ENCODE data around the gene AKAP8.
A peak's percentile ranks its signal among the peaks of the same experiment; 100 is the strongest.
"Not testable (repeated sequence)": the region's sequence is repeated elsewhere in the genome, so short reads cannot be mapped to it uniquely, and the experiment has no call there.

Gene AKAP8

GRCh38 chr19:15363048-15363447 lies 16.5 kb downstream of the AKAP8 start:
- not testable (repeated sequence) for DNase-seq; H3K27me3 Mint-ChIP-seq; ATAC-seq (replicated peaks); H3K4me3 Mint-ChIP-seq; H3K27ac Mint-ChIP-seq; H3K9me3 Mint-ChIP-seq
- peaks cover 89% of the 10 kb centered on the region for H3K36me3 Mint-ChIP-seq (ENCODE audit: insufficient read depth)
- peaks cover 10 to 12% of the 10 kb centered on the region in 2 donors for H3K4me1 Mint-ChIP-seq (ENCODE audit: low read depth in 2 of 2)

DNA sequence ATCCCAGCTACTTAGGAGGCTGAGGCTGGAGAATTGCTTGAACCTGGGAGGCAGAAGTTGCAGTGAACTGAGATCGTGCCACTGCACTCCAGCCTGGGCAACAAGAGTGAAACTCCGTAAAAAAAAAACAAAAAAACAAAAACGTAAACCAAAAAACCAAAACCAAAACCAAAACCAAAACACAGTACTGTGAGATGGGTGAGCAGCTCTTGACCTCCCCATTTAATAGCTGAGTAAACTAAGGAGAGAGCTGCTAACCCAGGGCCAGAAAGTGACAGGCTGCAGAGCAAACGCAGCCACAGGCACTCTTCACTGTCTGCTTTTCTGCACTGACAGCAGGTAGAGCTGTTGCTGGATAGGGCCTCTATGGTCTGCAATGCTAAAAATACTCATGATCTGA lies 19.6 kb downstream of the AKAP8 start:
- H3K4me3 Mint-ChIP-seq, result peak overlapping the region in 1 of 2 donors; percentile 12
- DNase-seq, H3K27me3 Mint-ChIP-seq, H3K9me3 Mint-ChIP-seq: not testable (repeated sequence)
- H3K27ac Mint-ChIP-seq, result peak overlapping the region; percentile 16 to 76
- H3K36me3 Mint-ChIP-seq (ENCODE audit: insufficient read depth), result peaks cover 89% of the 10 kb centered on the region
- peaks cover 10 to 12% of the 10 kb centered on the region in 2 donors for H3K4me1 Mint-ChIP-seq (ENCODE audit: low read depth in 2 of 2)
- ATAC-seq (replicated peaks), result peak; percentile 75

DNA sequence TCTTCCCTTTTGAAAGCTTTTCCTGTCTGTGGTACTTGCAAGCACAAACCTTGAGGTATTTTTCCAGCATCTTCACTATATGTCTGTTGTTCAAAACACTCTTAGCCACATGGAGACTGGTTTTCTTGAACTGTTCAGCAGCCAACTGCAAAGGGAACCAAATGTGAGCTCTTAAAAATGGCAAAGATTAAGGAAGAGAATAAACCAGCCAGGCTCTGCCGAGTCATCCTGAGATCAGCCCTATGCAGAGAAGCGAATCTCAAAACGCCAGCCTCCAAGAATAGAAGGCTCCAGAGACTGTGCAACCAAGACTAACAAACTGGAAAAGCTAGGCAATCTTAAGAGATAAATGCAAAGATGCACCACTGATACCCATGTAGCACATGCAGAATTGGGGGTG lies 20.7 kb downstream of the AKAP8 start:
- DNase-seq, result no peak
- Mint-ChIP-seq H3K36me3 (ENCODE audit: insufficient read depth) (peaks cover 90% of the 10 kb centered on the region), H3K27ac (peak overlapping the region; percentile 4 to 76)

DNA sequence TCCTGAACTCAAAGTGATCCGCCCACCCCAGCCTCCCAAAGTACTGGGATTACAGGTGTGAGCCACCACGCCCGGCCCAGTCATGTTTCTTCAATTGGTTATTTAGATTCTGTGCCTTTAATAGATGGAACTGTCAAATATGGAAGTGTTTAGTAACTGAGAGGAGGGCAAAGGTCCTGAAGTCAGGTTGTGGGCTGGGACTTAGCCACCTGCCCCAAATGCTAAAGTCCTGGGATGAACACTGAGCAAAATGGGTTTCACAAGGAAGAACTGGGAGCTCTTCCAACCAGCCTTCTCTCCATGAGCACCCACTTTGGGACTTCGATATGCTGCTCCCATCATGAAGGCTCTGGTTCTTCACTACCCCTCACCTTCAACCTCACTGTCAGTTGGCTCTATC lies 21.7 kb downstream of the AKAP8 start:
- peaks cover 10 to 12% of the 10 kb centered on the region in 2 donors for H3K4me1 Mint-ChIP-seq (ENCODE audit: low read depth in 2 of 2)
- no peak for ATAC-seq (replicated peaks)
- H3K27ac Mint-ChIP-seq, result peak overlapping the region in 1 of 2 donors; percentile 67
- H3K4me3 Mint-ChIP-seq, result no peak overlapping the region
- no peaks in the 10 kb centered on the region for H3K9me3 Mint-ChIP-seq
- DNase-seq, result no peak
- H3K36me3 Mint-ChIP-seq (ENCODE audit: insufficient read depth), result peaks cover 94% of the 10 kb centered on the region
- H3K27me3 Mint-ChIP-seq, result no peaks in the 10 kb centered on the region

More for the DNA sequence above, 20.7 kb downstream of the AKAP8 start:
- no peaks in the 10 kb centered on the region for H3K27me3 Mint-ChIP-seq
- H3K9me3 Mint-ChIP-seq, result no peaks in the 10 kb centered on the region
- H3K4me3 Mint-ChIP-seq, result no peak overlapping the region
- ATAC-seq (replicated peaks), result no peak
- H3K4me1 Mint-ChIP-seq (ENCODE audit: low read depth in 2 of 2), result peaks cover 10 to 12% of the 10 kb centered on the region in 2 donors

GRCh38 chr19:15354566-15355296 lies 24.9 kb downstream of the AKAP8 start:
- no peaks in the 10 kb centered on the region for H3K9me3 Mint-ChIP-seq
- peaks cover 87% of the 10 kb centered on the region for H3K36me3 Mint-ChIP-seq (ENCODE audit: insufficient read depth)
- no peaks in the 10 kb centered on the region for H3K4me1 Mint-ChIP-seq (ENCODE audit: low read depth in 2 of 2)
- no peak for DNase-seq
- peak overlapping the region in 1 of 2 donors; percentile 49 for H3K27ac Mint-ChIP-seq
- H3K27me3 Mint-ChIP-seq, result no peaks in the 10 kb centered on the region
- no peak overlapping the region for H3K4me3 Mint-ChIP-seq
- no peak for ATAC-seq (replicated peaks)

DNA sequence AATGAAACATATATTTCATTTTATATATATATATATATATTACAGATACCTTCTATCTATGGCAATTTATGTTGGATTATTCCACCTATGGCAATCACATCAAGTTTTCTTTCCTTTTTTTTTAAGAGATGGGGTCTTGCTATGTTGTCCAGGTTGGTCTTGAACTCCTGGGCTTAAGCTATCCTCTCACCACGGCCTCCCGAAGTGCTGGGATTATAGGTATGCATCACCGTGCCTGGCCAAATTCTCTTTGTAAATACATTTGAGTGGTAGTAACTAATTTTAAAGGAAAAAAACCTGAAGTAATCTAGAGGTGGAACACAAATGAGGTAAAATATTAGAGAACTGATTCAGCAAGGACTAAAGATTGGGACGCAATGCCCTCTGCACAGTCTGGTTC lies 25.7 kb downstream of the AKAP8 start:
- Mint-ChIP-seq H3K27ac (peak overlapping the region in 1 of 2 donors; percentile 49), H3K4me3 (no peak overlapping the region), H3K36me3 (ENCODE audit: insufficient read depth) (peaks cover 79% of the 10 kb centered on the region), H3K4me1 (ENCODE audit: low read depth in 2 of 2) (no peaks in the 10 kb centered on the region), H3K9me3 (no peaks in the 10 kb centered on the region), H3K27me3 (no peaks in the 10 kb centered on the region)
- no peak for DNase-seq
- no peak for ATAC-seq (replicated peaks)

DNA sequence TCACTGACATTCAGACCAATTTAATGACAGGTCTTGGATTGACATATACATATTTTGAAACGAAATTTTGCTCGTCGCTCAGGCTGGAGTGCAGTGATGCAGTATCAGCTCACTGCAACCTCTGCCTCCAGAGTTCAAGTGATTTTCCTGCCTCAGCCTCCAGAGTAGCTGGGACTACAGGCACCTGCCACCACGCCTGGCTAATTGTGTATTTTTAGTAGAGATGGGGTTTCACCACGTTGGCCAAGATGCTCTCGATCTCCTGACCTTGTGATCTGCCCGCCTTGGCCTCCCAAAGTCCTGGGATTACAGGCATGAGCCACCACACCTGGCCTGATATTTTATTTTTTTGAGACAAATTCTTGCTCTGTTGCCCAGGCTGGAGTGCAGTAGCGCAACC lies 27.1 kb downstream of the AKAP8 start:
- H3K27me3 Mint-ChIP-seq, result not testable (repeated sequence)

DNA sequence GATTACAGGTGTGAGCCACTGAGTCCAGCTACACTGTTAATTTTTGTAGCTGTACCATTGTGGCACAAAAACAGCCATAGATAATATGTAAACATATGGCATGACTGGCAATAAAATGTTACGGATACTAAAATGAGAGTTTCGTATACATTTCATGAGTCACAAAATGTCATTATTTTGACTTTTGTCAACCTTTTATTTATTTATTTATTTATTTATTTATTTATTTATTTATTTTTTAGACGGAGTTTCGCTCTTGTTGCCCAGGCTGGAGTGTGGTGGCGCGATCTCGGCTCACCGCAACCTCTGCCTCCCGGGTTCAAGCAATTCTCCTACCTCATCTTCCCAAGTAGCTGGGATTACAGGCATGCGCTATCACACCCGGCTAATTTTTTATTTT lies 38.3 kb downstream of the AKAP8 start:
- DNase-seq; H3K9me3 Mint-ChIP-seq; H3K4me3 Mint-ChIP-seq; H3K27ac Mint-ChIP-seq; H3K4me1 Mint-ChIP-seq (ENCODE audit: low read depth in 2 of 2); ATAC-seq (replicated peaks); H3K27me3 Mint-ChIP-seq; H3K36me3 Mint-ChIP-seq (ENCODE audit: insufficient read depth): not testable (repeated sequence)

More for the DNA sequence above, 27.1 kb downstream of the AKAP8 start:
- peaks cover 69% of the 10 kb centered on the region for H3K36me3 Mint-ChIP-seq (ENCODE audit: insufficient read depth)
- H3K27ac Mint-ChIP-seq; H3K4me3 Mint-ChIP-seq; H3K9me3 Mint-ChIP-seq; H3K4me1 Mint-ChIP-seq (ENCODE audit: low read depth in 2 of 2); DNase-seq; ATAC-seq (replicated peaks): not testable (repeated sequence)

DNA sequence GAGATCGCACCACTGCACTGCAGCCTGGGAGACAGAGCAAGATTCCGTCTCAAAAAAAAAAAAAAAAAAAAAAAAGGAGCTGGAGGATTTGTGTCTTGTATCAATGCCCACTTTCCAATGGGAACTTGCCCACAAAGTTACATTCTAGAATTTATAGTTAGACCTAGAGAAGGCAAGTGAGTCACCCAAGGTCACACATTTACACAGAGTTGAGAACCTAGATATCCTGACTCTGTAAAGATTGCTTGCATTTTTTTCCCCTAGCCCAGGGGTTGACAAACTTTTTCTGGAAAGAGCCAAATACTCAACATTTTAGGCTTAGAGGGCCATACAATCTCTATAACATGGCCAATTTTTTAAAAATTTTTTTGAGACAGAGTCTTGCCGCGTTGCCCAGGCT lies 39.5 kb downstream of the AKAP8 start:
- Mint-ChIP-seq H3K36me3 (ENCODE audit: insufficient read depth) (peaks cover 5% of the 10 kb centered on the region), H3K4me3 (no peak overlapping the region), H3K9me3 (no peaks in the 10 kb centered on the region), H3K4me1 (ENCODE audit: low read depth in 2 of 2) (no peaks in the 10 kb centered on the region), H3K27ac (no peak overlapping the region), H3K27me3 (no peaks in the 10 kb centered on the region)
- no peak for ATAC-seq (replicated peaks)
- no peak for DNase-seq

GRCh38 chr19:15337202-15337601 lies 42.4 kb downstream of the AKAP8 start:
- DNase-seq (no peak), ATAC-seq (replicated peaks) (no peak)
- H3K4me1 Mint-ChIP-seq (ENCODE audit: low read depth in 2 of 2), result peaks cover 3 to 6% of the 10 kb centered on the region in 2 donors
- H3K9me3 Mint-ChIP-seq, result no peaks in the 10 kb centered on the region
- H3K4me3 Mint-ChIP-seq, result no peak overlapping the region
- H3K27me3 Mint-ChIP-seq, result no peaks in the 10 kb centered on the region
- peaks cover 19% of the 10 kb centered on the region for H3K36me3 Mint-ChIP-seq (ENCODE audit: insufficient read depth)
- no peak overlapping the region for H3K27ac Mint-ChIP-seq

DNA sequence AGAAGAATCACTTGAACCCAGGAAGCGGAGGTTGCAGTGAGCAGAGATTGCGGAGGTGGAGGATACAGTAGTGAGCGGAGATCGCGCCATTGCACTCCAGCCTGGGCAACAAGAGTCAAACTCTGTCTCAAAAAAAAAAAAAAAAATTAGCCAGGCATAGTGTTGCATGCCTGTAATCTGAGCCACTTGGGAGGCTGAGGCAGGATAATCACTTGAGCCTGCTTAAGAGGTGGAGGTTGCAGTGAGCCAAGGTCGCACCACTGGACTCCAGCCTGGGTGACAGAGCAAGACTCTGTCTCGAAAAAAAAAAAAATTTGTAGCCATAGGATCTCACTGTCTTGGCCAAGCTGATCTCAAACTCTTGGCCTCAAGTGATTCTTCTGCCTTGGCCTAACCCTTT lies 43.6 kb downstream of the AKAP8 start:
- not testable (repeated sequence) for H3K27ac Mint-ChIP-seq; ATAC-seq (replicated peaks); DNase-seq; H3K9me3 Mint-ChIP-seq; H3K4me1 Mint-ChIP-seq (ENCODE audit: low read depth in 2 of 2); H3K4me3 Mint-ChIP-seq; H3K27me3 Mint-ChIP-seq
- H3K36me3 Mint-ChIP-seq (ENCODE audit: insufficient read depth), result peaks cover 24% of the 10 kb centered on the region

- DNase-seq (peak; percentile 70 to 80 (median 73)), ATAC-seq (replicated peaks) (peak; percentile 62)
- H3K4me1 Mint-ChIP-seq (ENCODE audit: low read depth in 2 of 2), result peaks cover 26 to 39% of the 10 kb centered on the region in 2 donors
- H3K9me3 Mint-ChIP-seq, result no peaks in the 10 kb centered on the region
- peak within 1 kb of the TSS; percentile 92 to 94 for H3K4me3 Mint-ChIP-seq
- H3K27me3 Mint-ChIP-seq, result no peaks in the 10 kb centered on the region
- H3K36me3 Mint-ChIP-seq (ENCODE audit: insufficient read depth), result peaks cover 43% of the 10 kb centered on the region
- peak within 1 kb of the TSS; percentile 96 to 98 for H3K27ac Mint-ChIP-seq
Observed at GRCh38 chr19:15332311-15332996, 47.1 kb downstream of the AKAP8 start, which contains the start of gene BRD4. BRD4 (minus strand) TSS chr19:15332539; CDS start chr19:15273099, 59,440 bp downstream.

DNA sequence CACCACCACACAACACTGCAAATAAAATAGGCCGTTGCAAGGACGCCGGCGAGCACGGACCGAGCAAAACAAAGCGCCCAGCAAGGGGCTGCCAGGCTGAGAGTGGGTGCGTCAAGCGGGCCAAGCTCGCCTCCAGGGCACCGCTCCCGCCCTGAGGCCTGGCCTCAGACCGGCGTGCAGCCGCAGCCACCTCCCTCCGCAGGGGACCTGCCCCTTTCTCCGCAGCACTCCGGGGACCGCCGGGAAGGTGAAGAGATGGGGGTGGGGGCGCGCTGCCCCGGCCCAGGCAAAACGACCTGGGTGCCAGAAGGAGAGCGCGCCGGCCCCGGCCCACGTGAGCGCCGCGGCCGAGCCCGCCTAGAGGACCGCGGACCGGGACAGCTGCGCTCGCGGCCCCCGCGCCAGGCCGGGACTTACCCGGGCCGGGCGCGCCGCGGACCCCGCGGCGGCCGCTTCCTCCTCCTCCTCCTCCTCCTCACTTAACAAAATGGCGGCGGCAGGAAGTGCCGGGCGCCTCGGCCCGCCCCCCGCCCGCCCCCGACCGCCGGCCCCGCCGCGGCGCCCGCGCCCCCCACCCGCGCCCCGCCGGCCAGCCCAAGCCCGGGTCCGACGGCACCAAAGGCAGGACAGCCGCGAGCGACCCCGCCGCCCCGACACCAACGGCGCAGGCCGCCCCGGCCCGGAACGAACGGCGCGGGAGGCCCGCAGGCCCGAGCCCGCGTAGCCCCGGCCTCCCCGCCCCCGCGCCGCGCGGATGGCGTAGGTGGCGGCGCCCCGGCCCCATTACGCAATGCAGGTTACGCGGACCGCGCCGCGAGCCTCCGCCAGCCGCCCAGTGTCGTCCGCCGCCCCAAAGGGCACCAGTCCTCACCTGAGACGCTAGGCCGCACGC lies 47.9 kb downstream of the AKAP8 start:
- H3K36me3 Mint-ChIP-seq (ENCODE audit: insufficient read depth), result peaks cover 43% of the 10 kb centered on the region
- peak; percentile 47 to 56 (median 55) for DNase-seq
- peaks cover 34 to 47% of the 10 kb centered on the region in 2 donors for H3K4me1 Mint-ChIP-seq (ENCODE audit: low read depth in 2 of 2)
- peak overlapping the region; percentile 88 to 94 for H3K4me3 Mint-ChIP-seq
- H3K9me3 Mint-ChIP-seq, result no peaks in the 10 kb centered on the region
- peak overlapping the region; percentile 95 to 96 for H3K27ac Mint-ChIP-seq
- ATAC-seq (replicated peaks), result peak; percentile 63
- no peaks in the 10 kb centered on the region for H3K27me3 Mint-ChIP-seq
